A549 (cell line): ENCODE results near the gene CILP2. TPM values are rescaled to one million over a fixed set of nuclear protein-coding genes. Genes with fewer than 3 reads are reported as not detected.

ENCODE experiments used
- ATAC-seq, 2 experiments: fragments of 200-7000 bp in 1 of 2; fragments of >200 bp in 1 of 2; cut with Nextera tagmentation in 1 of 2; cut with Tn5 transposase in 1 of 2; 3 replicates each; pipeline versions ENCODE4 v1.8.0 to v1.9.1; 2018 to 2020; ENCODE audit warnings: mild to moderate bottlenecking in 1 of 2, moderate library complexity in 1 of 2
- CTCF ChIA-PET: fragments of 300-600 bp; sonication (Branson Sonifier 250); formaldehyde crosslinking; extraction: SDS; loops from one replicate; lab custom pipeline; 2021; ENCODE audit warnings: antibody characterized with exemption, inconsistent platforms; lab: Yijun Ruan, JAX
- POLR2A ChIA-PET: fragments of 350-600 bp; formaldehyde crosslinking; extraction: SDS; loops from one replicate; lab custom pipeline; 2021; ENCODE audit warnings: antibody characterized with exemption, inconsistent platforms; lab: Yijun Ruan, JAX
- DNase-seq, 2 experiments: peaks; one replicate each; pipeline versions ENCODE4 v3.0.0 to v3.0.0-alpha.2; 2011 to 2016; ENCODE audit warnings: low read depth in 1 of 2, low spot score in 1 of 2
- FAIRE-seq: peaks from 2 replicates; lab custom pipeline; 2011; peaks lifted over from hg19 to GRCh38; lab: Jason Lieb, UNC
- H3K27ac ChIP-seq, 2 experiments: fragments of >200 bp; sonication (Bioruptor Twin); formaldehyde crosslinking; 3 replicates each; pipeline ENCODE4 v1.5.1; 2016 to 2017
- H3K4me1 ChIP-seq: fragments of >200 bp; sonication (Bioruptor Twin); formaldehyde crosslinking; 3 replicates; pipeline ENCODE4 v1.6.1; 2016
- H3K4me2 ChIP-seq: fragments of >200 bp; sonication (Bioruptor Twin); formaldehyde crosslinking; 3 replicates; pipeline ENCODE4 v1.6.1; 2016
- H3K4me3 ChIP-seq: fragments of >200 bp; sonication (Bioruptor Twin); formaldehyde crosslinking; 3 replicates; pipeline ENCODE4 v1.5.1; 2016
- H3K9me3 ChIP-seq: fragments of >200 bp; sonication (Bioruptor Twin); formaldehyde crosslinking; 3 replicates; pipeline ENCODE4 v1.6.1; 2016
- ATOH8 ChIP-seq: fragments of 250-450 bp; sonication (Bioruptor Pico); IDR thresholded peaks from 2 replicates; pipeline ENCODE4 v1.5.0; 2020; ENCODE audit warnings: low read depth, mild to moderate bottlenecking, moderate library complexity
- BCL3 ChIP-seq: fragments of >200 bp; sonication (Bioruptor Twin); formaldehyde crosslinking; IDR thresholded peaks from 3 replicates; pipeline ENCODE4 v1.6.1; 2016
- BHLHE40 ChIP-seq: IDR thresholded peaks from 2 replicates; pipeline ENCODE4 v1.6.1; 2012; ENCODE audit warnings: low read depth, low read length, inconsistent platforms
- E2F6 ChIP-seq: IDR thresholded peaks from 2 replicates; pipeline ENCODE4 v1.6.1; 2012; ENCODE audit warnings: low read depth, borderline replicate concordance
- EHF ChIP-seq: fragments of 250-450 bp; sonication (Bioruptor Pico); IDR thresholded peaks from 2 replicates; pipeline ENCODE4 v1.5.0; 2020; ENCODE audit warnings: mild to moderate bottlenecking
- ELK1 ChIP-seq: fragments of 150-350 bp; IDR thresholded peaks from 2 replicates; pipeline ENCODE4 v1.6.1; 2014; ENCODE audit warnings: low read depth, mild to moderate bottlenecking, low read length
- FOSB ChIP-seq: fragments of 250-450 bp; sonication (Bioruptor Pico); IDR thresholded peaks from 2 replicates; pipeline ENCODE4 v1.5.0; 2020; ENCODE audit warnings: mild to moderate bottlenecking, moderate library complexity
- FOXS1 ChIP-seq: fragments of 250-450 bp; sonication (Bioruptor Pico); IDR thresholded peaks from 2 replicates; pipeline ENCODE4 v1.5.0; 2020; ENCODE audit warnings: mild to moderate bottlenecking, moderate library complexity
- HEYL ChIP-seq: fragments of 250-450 bp; sonication (Bioruptor Pico); IDR thresholded peaks from 2 replicates; pipeline ENCODE4 v1.8.0; 2021; ENCODE audit warnings: mild to moderate bottlenecking, moderate library complexity
- HMGXB4 ChIP-seq: fragments of 250-450 bp; sonication (Bioruptor Pico); IDR thresholded peaks from 2 replicates; pipeline ENCODE4 v1.5.0; 2021; ENCODE audit warnings: mild to moderate bottlenecking, moderate library complexity, borderline replicate concordance
- HOXB13 ChIP-seq: fragments of 250-450 bp; sonication (Bioruptor Pico); IDR thresholded peaks from 2 replicates; pipeline ENCODE4 v1.5.0; 2020; ENCODE audit warnings: low read depth, mild to moderate bottlenecking, moderate library complexity
- JUNB ChIP-seq: fragments of >200 bp; sonication (Bioruptor Twin); formaldehyde crosslinking; IDR thresholded peaks from 2 replicates; pipeline ENCODE4 v1.6.1; 2016
- KDM1A ChIP-seq: fragments of 200-600 bp; sonication (generic); IDR thresholded peaks from 2 replicates; pipeline ENCODE4 v1.6.1; 2016; ENCODE audit warnings: low read depth, mild to moderate bottlenecking
- KDM5A ChIP-seq: fragments of 200-600 bp; sonication (generic); IDR thresholded peaks from 2 replicates; pipeline ENCODE4 v1.6.1; 2016; ENCODE audit warnings: antibody characterized with exemption, mild to moderate bottlenecking
- MAFK ChIP-seq: fragments of 450-650 bp; IDR thresholded peaks from 2 replicates; pipeline ENCODE4 v1.6.1; 2014; ENCODE audit not compliant: partially characterized antibody
- NFE2L2 ChIP-seq: fragments of 150-350 bp; conservative IDR thresholded peaks from 2 replicates; pipeline ENCODE4 v1.6.1; 2014; ENCODE audit warnings: low read length
- NPAS2 ChIP-seq: fragments of 250-450 bp; sonication (Bioruptor Pico); IDR thresholded peaks from 2 replicates; pipeline ENCODE4 v1.8.0; 2022; ENCODE audit warnings: mild to moderate bottlenecking, moderate library complexity, borderline replicate concordance
- NR3C1 ChIP-seq: fragments of >200 bp; sonication (Bioruptor Twin); formaldehyde crosslinking; IDR thresholded peaks from 3 replicates; pipeline ENCODE4 v1.6.1; 2017
- POLR2A ChIP-seq: IDR thresholded peaks from 2 replicates; pipeline ENCODE4 v1.6.1; 2012; ENCODE audit warnings: mild to moderate bottlenecking, low read length
- POLR2AphosphoS2 ChIP-seq: conservative IDR thresholded peaks from 2 replicates; pipeline ENCODE4 v1.6.1; 2012; ENCODE audit warnings: low read length, improper control_type of control experiment, inconsistent platforms
- SREBF2 ChIP-seq: fragments of 450-650 bp; IDR thresholded peaks from 2 replicates; pipeline ENCODE4 v1.6.1; 2014; ENCODE audit warnings: mild to moderate bottlenecking, moderate library complexity
- TP53 ChIP-seq: fragments of 250-450 bp; sonication (Bioruptor Pico); IDR thresholded peaks from 2 replicates; pipeline ENCODE4 v1.5.0; 2021; ENCODE audit warnings: mild to moderate bottlenecking, moderate library complexity
- ZNF302 ChIP-seq: fragments of 250-450 bp; sonication (Bioruptor Pico); IDR thresholded peaks from 2 replicates; pipeline ENCODE4 v1.9.0; 2021; ENCODE audit warnings: inconsistent platforms, mild to moderate bottlenecking, moderate library complexity
- ZSCAN20 ChIP-seq: fragments of 250-450 bp; sonication (Bioruptor Pico); IDR thresholded peaks from 2 replicates; pipeline ENCODE4 v1.8.0; 2022; ENCODE audit warnings: mild to moderate bottlenecking, moderate library complexity
- WGBS: methylation state at CpG from one replicate; pipeline ENCODE4 v1.1.6; 2017; ENCODE audit errors: missing lambda C conversion rate; 5-methylcytosine and 5-hydroxymethylcytosine counted together
- polyA plus RNA-seq, 4 experiments: library from polyadenylated mRNA; depleted of rRNA in 3 of 4; stranded (reverse); fragments of >200 nt; fragmentation: RNase III in 1 of 4; extraction: RNeasy Plus Mini Kit Qiagen cat#74134 plus additional on column Dnase treatment in 1 of 4; gene quantifications; 2 replicates in 3 of 4; 3 replicates in 1 of 4; pipeline ENCODE4 v1.2.3, GENCODE V29; 2011 to 2017

CILP2 gene
- polyA plus RNA-seq, 2 of the 4 experiments (the other 2 are of a cell fraction), result 0.17 TPM

GRCh38 chr19:19581391-19581790 lies 43.3 kb downstream of the CILP2 start:
- 93% methylated on average over 11 of the region's 13 CpGs for WGBS
- TF ChIP-seq SREBF2 (no peak), TP53 (CRISPR knock-in tag) (no peak), POLR2A (no peak), ELK1 (no peak), NR3C1 (no peak), E2F6 (no peak)
- TF ChIP-seq, all 56 proteins: peak for 0

GRCh38 chr19:19582471-19582870 lies 44.4 kb downstream of the CILP2 start:
- CTCF ChIA-PET, result interaction anchor here (2.6 kb wide), 1 partner anchor 50 kb away, joined by 9 read pairs; no protein-coding TSS in a partner anchor
- TF ChIP-seq JUNB, result no peak
- no peak for TF ChIP-seq POLR2AphosphoS2
- TF ChIP-seq ZSCAN20, result no peak
- TF ChIP-seq FOXS1 (CRISPR knock-in tag), result no peak
- TF ChIP-seq EHF (CRISPR knock-in tag), result no peak
- TF ChIP-seq E2F6, result no peak
- TF ChIP-seq BHLHE40, result no peak
- TF ChIP-seq HEYL (CRISPR knock-in tag), result no peak
- TF ChIP-seq KDM1A, result no peak
- no peak for TF ChIP-seq BCL3
- no peak for TF ChIP-seq MAFK
- TF ChIP-seq HMGXB4 (CRISPR knock-in tag), result no peak
- no peak for TF ChIP-seq FOSB
- no peak for TF ChIP-seq KDM5A
- TF ChIP-seq HOXB13 (CRISPR knock-in tag), result no peak
- no peak for TF ChIP-seq ZNF302 (CRISPR knock-in tag)
- no peak for TF ChIP-seq NPAS2
- no peak for TF ChIP-seq ATOH8
- TF ChIP-seq NFE2L2, result no peak
- TF ChIP-seq NR3C1, result no peak
- ATAC-seq (no peak), FAIRE-seq (no peak), DNase-seq (no peak)
- Histone ChIP-seq H3K4me2 (no peak overlapping the region), H3K4me3 (no peak overlapping the region), H3K4me1 (no peaks in the 10 kb centered on the region), H3K9me3 (no peaks in the 10 kb centered on the region), H3K27ac (no peak overlapping the region)
- POLR2A ChIA-PET, result no interaction called here
- 87% methylated on average over 5 of the region's 6 CpGs for WGBS

More at GRCh38 chr19:19581391-19581790, 43.3 kb downstream of the CILP2 start:
- no peak overlapping the region for H3K4me3 ChIP-seq
- no peaks in the 10 kb centered on the region for H3K4me1 ChIP-seq
- DNase-seq, result no peak
- no peak for ATAC-seq
- no peak for FAIRE-seq
- CTCF ChIA-PET, result interaction anchor here (2.6 kb wide), 1 partner anchor 49 kb away, joined by 9 read pairs; no protein-coding TSS in a partner anchor
- POLR2A ChIA-PET, result no interaction called here
- no peak overlapping the region for H3K4me2 ChIP-seq
- H3K27ac ChIP-seq, result no peak overlapping the region
- H3K9me3 ChIP-seq, result no peaks in the 10 kb centered on the region
